Measurements from ENCODE around the gene PRKCA. TPM values are rescaled to one million over a fixed set of nuclear protein-coding genes. Genes with fewer than 3 reads are reported as not detected.

Gene PRKCA
- total RNA-seq, 2 donors from 2014 or later: 84.9 to 93.9 TPM

- no peak for DNase-seq
- H3K9me3 ChIP-seq (ENCODE audit: control insufficient read depth, low read length, poor library complexity, severe bottlenecking): no peaks in the 10 kb centered on the region
- Mint-ChIP-seq H3K4me3 (peak overlapping the region; percentile 21), H3K36me3 (ENCODE audit: low read depth) (no peaks in the 10 kb centered on the region), H3K27me3 (no peaks in the 10 kb centered on the region), H3K27ac (peak overlapping the region; percentile 90), H3K4me1 (peaks cover 48% of the 10 kb centered on the region)
- ATAC-seq: no peak
Observed at GRCh38 chr17:66542967-66543520, 240.6 kb downstream of the PRKCA start.

GRCh38 chr17:66543526-66543925 is 241.1 kb downstream of the PRKCA start:
- no peaks in the 10 kb centered on the region for H3K27me3 Mint-ChIP-seq
- peak overlapping the region; percentile 90 for H3K27ac Mint-ChIP-seq
- DNase-seq (no peak), ATAC-seq (no peak)
- H3K9me3 ChIP-seq (ENCODE audit: control insufficient read depth, low read length, poor library complexity, severe bottlenecking): no peaks in the 10 kb centered on the region
- no peak overlapping the region for H3K4me3 Mint-ChIP-seq
- peaks cover 50% of the 10 kb centered on the region for H3K4me1 Mint-ChIP-seq
- no peaks in the 10 kb centered on the region for H3K36me3 Mint-ChIP-seq (ENCODE audit: low read depth)

- no peak for ATAC-seq
- H3K4me1 Mint-ChIP-seq: peaks cover 46% of the 10 kb centered on the region
- DNase-seq: no peak
- H3K4me3 Mint-ChIP-seq: no peak overlapping the region
- H3K9me3 ChIP-seq (ENCODE audit: control insufficient read depth, low read length, poor library complexity, severe bottlenecking): no peaks in the 10 kb centered on the region
- H3K36me3 Mint-ChIP-seq (ENCODE audit: low read depth): no peaks in the 10 kb centered on the region
- no peak overlapping the region for H3K27ac Mint-ChIP-seq
- no peaks in the 10 kb centered on the region for H3K27me3 Mint-ChIP-seq
Observed at GRCh38 chr17:66545918-66546317, 243.5 kb downstream of the PRKCA start.

- H3K9me3 ChIP-seq (ENCODE audit: control insufficient read depth, low read length, poor library complexity, severe bottlenecking): no peaks in the 10 kb centered on the region
- Mint-ChIP-seq H3K27me3 (no peaks in the 10 kb centered on the region), H3K27ac (peak overlapping the region; percentile 47), H3K36me3 (ENCODE audit: low read depth) (no peaks in the 10 kb centered on the region), H3K4me1 (peaks cover 36% of the 10 kb centered on the region), H3K4me3 (peak overlapping the region; percentile 68)
- ATAC-seq (no peak), DNase-seq (no peak)
Observed at GRCh38 chr17:66547151-66547865, 244.9 kb downstream of the PRKCA start.

- DNase-seq: no peak
- no peaks in the 10 kb centered on the region for H3K36me3 Mint-ChIP-seq (ENCODE audit: low read depth)
- H3K27me3 Mint-ChIP-seq: no peaks in the 10 kb centered on the region
- peaks cover 28% of the 10 kb centered on the region for H3K4me1 Mint-ChIP-seq
- H3K4me3 Mint-ChIP-seq: peak overlapping the region; percentile 68
- peak; percentile 67 for ATAC-seq
- peak overlapping the region; percentile 47 for H3K27ac Mint-ChIP-seq
- no peaks in the 10 kb centered on the region for H3K9me3 ChIP-seq (ENCODE audit: control insufficient read depth, low read length, poor library complexity, severe bottlenecking)
Observed at GRCh38 chr17:66548158-66548557, 245.7 kb downstream of the PRKCA start.

- no peak for ATAC-seq
- no peaks in the 10 kb centered on the region for H3K9me3 ChIP-seq (ENCODE audit: control insufficient read depth, low read length, poor library complexity, severe bottlenecking)
- Mint-ChIP-seq H3K27me3 (no peaks in the 10 kb centered on the region), H3K4me3 (peak overlapping the region; percentile 68), H3K27ac (peak overlapping the region; percentile 47), H3K36me3 (ENCODE audit: low read depth) (no peaks in the 10 kb centered on the region), H3K4me1 (peaks cover 27% of the 10 kb centered on the region)
- no peak for DNase-seq
Observed at GRCh38 chr17:66548659-66549310, 246.4 kb downstream of the PRKCA start.

- Mint-ChIP-seq H3K4me1 (peaks cover 28% of the 10 kb centered on the region), H3K36me3 (ENCODE audit: low read depth) (no peaks in the 10 kb centered on the region), H3K4me3 (no peak overlapping the region), H3K27me3 (no peaks in the 10 kb centered on the region), H3K27ac (peak overlapping the region; percentile 4)
- no peak for ATAC-seq
- DNase-seq: no peak
- H3K9me3 ChIP-seq (ENCODE audit: control insufficient read depth, low read length, poor library complexity, severe bottlenecking): no peaks in the 10 kb centered on the region
Observed at GRCh38 chr17:66549311-66549704, 246.9 kb downstream of the PRKCA start.

- Mint-ChIP-seq H3K27ac (peak overlapping the region; percentile 4), H3K4me1 (peaks cover 28% of the 10 kb centered on the region), H3K4me3 (no peak overlapping the region), H3K27me3 (no peaks in the 10 kb centered on the region), H3K36me3 (ENCODE audit: low read depth) (no peaks in the 10 kb centered on the region)
- H3K9me3 ChIP-seq (ENCODE audit: control insufficient read depth, low read length, poor library complexity, severe bottlenecking): no peaks in the 10 kb centered on the region
- ATAC-seq: no peak
- no peak for DNase-seq
Observed at GRCh38 chr17:66549731-66550207, 247.4 kb downstream of the PRKCA start.

- no peak overlapping the region for H3K27ac Mint-ChIP-seq
- no peak overlapping the region for H3K4me3 Mint-ChIP-seq
- peaks cover 26% of the 10 kb centered on the region for H3K4me1 Mint-ChIP-seq
- H3K27me3 Mint-ChIP-seq: no peaks in the 10 kb centered on the region
- no peaks in the 10 kb centered on the region for H3K36me3 Mint-ChIP-seq (ENCODE audit: low read depth)
- DNase-seq: no peak
- ATAC-seq: no peak
- no peaks in the 10 kb centered on the region for H3K9me3 ChIP-seq (ENCODE audit: control insufficient read depth, low read length, poor library complexity, severe bottlenecking)
Observed at GRCh38 chr17:66551839-66552238, 249.4 kb downstream of the PRKCA start.

- Mint-ChIP-seq H3K27me3 (no peaks in the 10 kb centered on the region), H3K27ac (no peak overlapping the region), H3K4me3 (no peak overlapping the region), H3K4me1 (peaks cover 21% of the 10 kb centered on the region), H3K36me3 (ENCODE audit: low read depth) (no peaks in the 10 kb centered on the region)
- ATAC-seq: no peak
- no peaks in the 10 kb centered on the region for H3K9me3 ChIP-seq (ENCODE audit: control insufficient read depth, low read length, poor library complexity, severe bottlenecking)
- no peak for DNase-seq
Observed at GRCh38 chr17:66552371-66552770, 250.0 kb downstream of the PRKCA start.

- Mint-ChIP-seq H3K27ac (no peak overlapping the region), H3K27me3 (no peaks in the 10 kb centered on the region), H3K4me1 (peaks cover 15% of the 10 kb centered on the region), H3K4me3 (no peak overlapping the region), H3K36me3 (ENCODE audit: low read depth) (no peaks in the 10 kb centered on the region)
- DNase-seq (no peak), ATAC-seq (no peak)
- H3K9me3 ChIP-seq (ENCODE audit: control insufficient read depth, low read length, poor library complexity, severe bottlenecking): no peaks in the 10 kb centered on the region
Observed at GRCh38 chr17:66555605-66556004, 253.2 kb downstream of the PRKCA start.

GRCh38 chr17:66557200-66557599 is 254.8 kb downstream of the PRKCA start:
- H3K4me3 Mint-ChIP-seq: no peak overlapping the region
- no peaks in the 10 kb centered on the region for H3K27me3 Mint-ChIP-seq
- no peaks in the 10 kb centered on the region for H3K36me3 Mint-ChIP-seq (ENCODE audit: low read depth)
- H3K27ac Mint-ChIP-seq: no peak overlapping the region
- H3K9me3 ChIP-seq (ENCODE audit: control insufficient read depth, low read length, poor library complexity, severe bottlenecking): no peaks in the 10 kb centered on the region
- H3K4me1 Mint-ChIP-seq: peaks cover 21% of the 10 kb centered on the region
- no peak for ATAC-seq
- DNase-seq: no peak

GRCh38 chr17:66557886-66558285 is 255.5 kb downstream of the PRKCA start:
- no peak for ATAC-seq
- no peak for DNase-seq
- Mint-ChIP-seq H3K4me1 (peaks cover 21% of the 10 kb centered on the region), H3K36me3 (ENCODE audit: low read depth) (no peaks in the 10 kb centered on the region), H3K27me3 (no peaks in the 10 kb centered on the region), H3K27ac (peak overlapping the region; percentile 21), H3K4me3 (no peak overlapping the region)
- H3K9me3 ChIP-seq (ENCODE audit: control insufficient read depth, low read length, poor library complexity, severe bottlenecking): no peaks in the 10 kb centered on the region

Measured in T-helper 17 cell (primary cell).